AG04450 (cell line): ENCODE data around the gene GADD45B. TPM values are rescaled to one million over a fixed set of nuclear protein-coding genes. Genes with fewer than 3 reads are reported as not detected.
A peak's percentile ranks its signal among the peaks of the same experiment; 100 is the strongest.

ENCODE experiments used
- CTCF ChIA-PET: fragments of 300-600, 350-600 bp; formaldehyde crosslinking; extraction: SDS; loops from one replicate; lab custom pipeline; 2022; ENCODE audit warnings: antibody characterized with exemption, inconsistent platforms; lab: Charles Lee
- POLR2A ChIA-PET: fragments of 350-600 bp; formaldehyde crosslinking; extraction: SDS; loops from one replicate; lab custom pipeline; 2021; ENCODE audit warnings: antibody characterized with exemption, inconsistent platforms; lab: Yijun Ruan, JAX
- DNase-seq: peaks from one replicate; pipeline ENCODE4 v3.0.0-alpha.2; 2011; ENCODE audit warnings: low read depth, low spot score
- H3K27ac ChIP-seq: one replicate; pipeline ENCODE4 v1.5.1; 2012; ENCODE audit warnings: low read depth, low read length, control low read depth
- H3K27me3 ChIP-seq: one replicate; pipeline ENCODE4 v1.6.0; 2012; ENCODE audit warnings: low read length; ENCODE audit not compliant: control insufficient read depth, insufficient read depth
- H3K4me3 ChIP-seq: 2 replicates; pipeline ENCODE4 v1.5.1; 2011; ENCODE audit warnings: mild to moderate bottlenecking, low read depth, low read length, control low read depth
- H3K9me3 ChIP-seq: 2 replicates; pipeline ENCODE4 v1.5.1; 2012; ENCODE audit warnings: low read length; ENCODE audit not compliant: control insufficient read depth, insufficient read depth
- CTCF ChIP-seq: IDR thresholded peaks from 2 replicates; pipeline ENCODE4 v1.5.1; 2011; ENCODE audit warnings: low read depth, low read length, control low read depth, inconsistent platforms
- polyA plus RNA-seq: library from polyadenylated mRNA; depleted of rRNA; stranded (reverse); fragments of >200 nt; gene quantifications from 2 replicates; pipeline ENCODE4 v1.2.3, GENCODE V29; 2011

Gene GADD45B
- polyA plus RNA-seq, 1 experiment = 18.5 TPM

- no peak for DNase-seq
- POLR2A ChIA-PET = interaction anchor here (1.8 to 2.8 kb wide), 2 partner anchors 9 to 47 kb away, joined by 4 to 34 read pairs; partner anchors contain the start of gene GADD45B
- Histone ChIP-seq H3K9me3 (no peaks in the 10 kb centered on the region; the same call in 1 of the 2 replicates), H3K27me3 (no peaks in the 10 kb centered on the region), H3K4me3 (no peak overlapping the region), H3K27ac (peak overlapping the region; percentile 94)
- no peak for TF ChIP-seq CTCF
- CTCF ChIA-PET = interaction anchor here (1.5 kb wide), 2 partner anchors 181 to 182 kb away, joined by 4 read pairs; no protein-coding TSS in a partner anchor
Measured at GRCh38 chr19:2428756-2429711, 46.9 kb upstream of the GADD45B start.

- H3K4me3 ChIP-seq = no peak overlapping the region
- CTCF ChIA-PET = no interaction called here
Measured at GRCh38 chr19:2429917-2430535, 45.9 kb upstream of the GADD45B start.

GRCh38 chr19:2431318-2432055 lies 44.4 kb upstream of the GADD45B start:
- Histone ChIP-seq H3K27me3 (no peaks in the 10 kb centered on the region), H3K27ac (no peak overlapping the region), H3K4me3 (no peak overlapping the region), H3K9me3 (no peaks in the 10 kb centered on the region; the same call in 1 of the 2 replicates)
- CTCF ChIA-PET = no interaction called here
- POLR2A ChIA-PET = interaction anchor here (0.6 to 1.0 kb wide), 2 partner anchors 16 to 45 kb away, joined by 3 read pairs; no protein-coding TSS in a partner anchor
- TF ChIP-seq CTCF = no peak
- DNase-seq = no peak

More at GRCh38 chr19:2429917-2430535, 45.9 kb upstream of the GADD45B start:
- no peak for DNase-seq
- Histone ChIP-seq H3K9me3 (no peaks in the 10 kb centered on the region; the same call in 1 of the 2 replicates), H3K27me3 (no peaks in the 10 kb centered on the region), H3K27ac (no peak overlapping the region)
- no peak for TF ChIP-seq CTCF
- POLR2A ChIA-PET = no interaction called here

- H3K27me3 ChIP-seq = no peaks in the 10 kb centered on the region
- POLR2A ChIA-PET = no interaction called here
- no peaks in the 10 kb centered on the region; the same call in 1 of the 2 replicates for H3K9me3 ChIP-seq
- no peak overlapping the region for H3K27ac ChIP-seq
- no peak for DNase-seq
- H3K4me3 ChIP-seq = no peak overlapping the region
- no peak for TF ChIP-seq CTCF
- CTCF ChIA-PET = interaction anchor here (0.6 kb wide), 2 partner anchors 260 to 276 kb away, joined by 3 to 4 read pairs; no protein-coding TSS in a partner anchor
Measured at GRCh38 chr19:2432131-2432848, 43.6 kb upstream of the GADD45B start.
